Neural progenitor cell (in vitro differentiated cells): ENCODE results near the gene BTBD7.

Source experiments
- CTCF ChIP-seq: fragments of 200-600 bp; sonication (generic); IDR thresholded peaks from 2 replicates; pipeline ENCODE4 v1.5.1; 2017; ENCODE audit warnings: antibody characterized with exemption, mild to moderate bottlenecking
- EZH2 ChIP-seq: fragments of 200-600 bp; sonication (generic); IDR thresholded peaks from 2 replicates; pipeline ENCODE4 v1.6.1; 2017; ENCODE audit warnings: antibody characterized with exemption, mild to moderate bottlenecking, moderate library complexity

DNA sequence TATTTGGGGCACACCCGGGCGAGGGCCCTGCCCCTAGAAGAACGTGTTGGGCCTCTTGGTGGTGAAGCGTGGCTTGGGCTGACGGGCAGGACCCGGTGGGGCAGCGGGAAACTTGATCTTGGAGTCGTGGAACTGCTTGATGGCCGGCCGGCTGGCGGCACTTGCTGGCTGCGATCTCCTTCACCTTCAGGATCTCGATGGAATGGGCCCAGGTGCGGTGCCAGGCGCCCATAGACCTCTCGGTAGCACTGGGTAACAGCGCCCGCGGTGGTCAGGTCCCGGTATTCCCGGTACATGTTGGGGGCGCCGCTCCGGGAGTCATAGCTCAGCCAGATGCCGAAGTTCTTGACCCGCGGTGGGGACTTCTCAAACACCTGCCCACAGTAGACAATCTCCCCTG is 109.3 kb downstream of the BTBD7 start:
- TF ChIP-seq EZH2 (no peak), CTCF (no peak)
